GM21381 (cell line): ENCODE results near the gene ROCK2.

Experiments
- ATAC-seq: cut with Tn5 transposase; IDR thresholded peaks from one replicate; pipeline ENCODE4 v1.9.1; 2021; ENCODE audit warnings: mild to moderate bottlenecking, moderate library complexity; ENCODE audit not compliant: unreplicated experiment

Gene ROCK2

DNA sequence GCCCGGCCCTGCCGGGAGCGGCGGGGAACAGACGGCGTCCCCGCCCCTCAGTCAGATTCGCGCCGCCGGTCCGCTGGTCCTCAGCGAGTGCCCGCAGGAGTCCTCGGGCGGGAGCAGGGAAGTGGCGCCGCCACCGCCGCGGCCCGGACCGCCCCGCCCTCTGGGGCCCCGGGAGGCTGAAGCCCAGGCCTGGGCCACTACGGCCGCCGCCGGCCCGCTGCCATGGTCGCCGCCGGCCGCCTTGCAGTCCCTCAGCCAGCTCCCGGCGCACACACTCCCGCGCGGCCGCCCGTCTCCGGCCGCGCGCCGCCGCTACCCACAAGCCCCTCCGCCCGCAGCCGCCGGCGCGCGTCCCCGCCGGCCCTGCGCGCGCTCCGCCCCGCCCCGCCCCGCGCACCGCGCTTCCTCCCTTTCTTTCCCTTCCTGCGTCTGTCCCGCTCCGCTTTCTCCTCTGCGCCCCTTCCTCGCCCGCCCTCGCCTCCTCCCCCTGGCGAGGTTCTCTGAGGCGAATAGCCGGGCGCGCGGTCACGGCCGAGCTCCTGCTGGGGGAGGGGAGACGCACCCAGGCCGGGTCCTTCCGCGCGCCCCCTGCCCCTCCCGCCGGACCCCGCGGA lies at the start of gene ROCK2:
ROCK2 (minus strand) TSS at position 295 of the 614 bp plus-strand sequence. CDS start 500 bp downstream, outside the sequence.
- ATAC-seq = peak; percentile 63

- no peak for ATAC-seq
Measured at GRCh38 chr2:11393711-11394236, 49.3 kb upstream of the ROCK2 start.

- no peak for ATAC-seq
Measured at GRCh38 chr2:11391942-11392266, 47.5 kb upstream of the ROCK2 start.

GRCh38 chr2:11390399-11390658 lies 45.9 kb upstream of the ROCK2 start:
- ATAC-seq = no peak

DNA sequence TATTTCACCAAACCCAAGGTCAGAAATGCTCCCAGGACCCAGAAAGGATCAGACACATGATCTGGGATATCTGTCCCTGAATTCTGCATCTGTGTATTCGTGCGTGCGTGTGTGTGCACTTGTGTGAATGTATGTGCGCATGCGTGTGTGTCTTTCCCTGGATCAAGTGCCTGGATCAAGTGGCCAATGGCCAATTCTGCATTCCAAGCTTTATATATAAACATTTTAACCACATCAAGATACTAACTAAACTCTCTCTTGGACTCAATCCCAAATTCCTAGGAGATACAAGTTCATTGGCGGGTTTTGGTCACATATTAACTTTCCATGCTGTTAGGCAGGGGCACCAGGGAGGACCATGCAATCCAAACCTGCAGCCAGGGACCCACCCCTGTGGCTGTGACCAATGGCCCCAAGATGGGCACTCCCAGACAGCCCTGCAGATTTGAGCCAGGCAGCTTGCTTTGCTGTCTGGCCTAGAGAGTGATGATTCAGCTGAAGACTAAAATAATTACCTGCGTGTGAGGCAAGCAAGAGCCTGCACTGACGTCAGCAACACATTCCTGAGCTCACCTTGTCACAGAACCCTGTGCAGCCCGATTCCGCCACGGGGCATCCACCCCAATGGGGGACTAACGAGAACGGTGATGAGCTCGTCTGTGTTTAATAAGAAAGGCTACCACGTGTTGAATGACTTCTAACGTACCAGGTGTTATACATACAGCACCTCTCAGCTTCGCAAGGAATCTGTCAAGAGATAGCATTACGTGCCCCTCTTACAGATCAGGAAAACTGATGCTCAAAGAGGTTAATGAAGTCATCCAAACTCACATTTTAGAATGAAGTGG lies 45.3 kb upstream of the ROCK2 start:
- no peak for ATAC-seq

DNA sequence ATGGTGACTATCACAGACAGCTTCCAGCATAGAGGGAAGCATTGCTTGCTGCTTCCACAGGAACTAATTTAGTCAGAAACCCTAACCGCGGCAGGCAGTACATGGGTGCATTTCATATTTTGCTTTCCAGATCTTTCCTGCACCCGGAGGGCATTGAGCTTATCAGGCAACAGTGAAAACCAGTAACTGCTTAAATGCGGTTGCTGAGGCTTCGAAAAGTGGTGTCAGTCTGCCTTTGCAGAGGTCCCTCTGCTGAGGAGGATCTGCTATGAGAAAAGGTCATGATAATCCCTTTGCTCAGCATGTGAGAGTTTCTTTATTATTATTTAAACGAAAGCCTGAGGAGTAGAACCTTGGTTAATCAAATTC lies 44.6 kb upstream of the ROCK2 start:
- no peak for ATAC-seq

GRCh38 chr2:11388262-11389051 lies 44.0 kb upstream of the ROCK2 start:
- no peak for ATAC-seq

- ATAC-seq = no peak
Measured at GRCh38 chr2:11387843-11388242, 43.4 kb upstream of the ROCK2 start.

DNA sequence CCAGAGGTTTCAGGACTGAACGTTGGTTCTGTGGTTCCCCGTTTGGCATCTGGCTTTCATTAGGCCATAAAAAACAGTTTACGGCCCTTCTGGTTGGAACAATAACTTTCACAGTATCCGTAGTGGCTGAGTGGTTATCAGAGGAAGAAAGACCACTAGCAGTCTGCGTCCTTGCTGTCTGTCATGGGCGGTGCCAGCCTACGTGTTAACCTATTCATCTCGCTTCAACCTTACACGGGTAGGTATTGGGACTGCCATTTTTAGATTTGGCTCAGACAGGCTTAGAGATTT lies 42.6 kb upstream of the ROCK2 start:
- ATAC-seq = no peak

DNA sequence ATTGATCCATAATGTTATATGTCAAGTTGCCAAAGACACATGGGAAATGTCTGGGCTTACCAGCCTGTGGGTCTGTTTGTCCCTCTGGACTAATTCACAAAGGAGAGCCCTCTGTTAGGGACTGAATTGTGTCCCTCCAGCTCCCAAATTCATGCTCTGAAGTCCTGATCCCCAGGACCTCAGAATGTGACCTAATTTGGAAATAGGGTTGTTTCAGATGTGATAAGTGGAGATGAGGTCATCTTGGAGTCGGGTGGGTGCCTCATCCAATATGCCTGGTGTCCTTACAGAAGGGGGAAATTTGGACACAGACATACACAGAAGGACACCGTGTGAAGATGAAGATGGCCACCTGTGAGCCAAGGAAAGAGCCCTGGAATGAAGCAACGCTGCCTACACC lies 41.4 kb upstream of the ROCK2 start:
- no peak for ATAC-seq

GRCh38 chr2:11385216-11385615 lies 40.8 kb upstream of the ROCK2 start:
- no peak for ATAC-seq

DNA sequence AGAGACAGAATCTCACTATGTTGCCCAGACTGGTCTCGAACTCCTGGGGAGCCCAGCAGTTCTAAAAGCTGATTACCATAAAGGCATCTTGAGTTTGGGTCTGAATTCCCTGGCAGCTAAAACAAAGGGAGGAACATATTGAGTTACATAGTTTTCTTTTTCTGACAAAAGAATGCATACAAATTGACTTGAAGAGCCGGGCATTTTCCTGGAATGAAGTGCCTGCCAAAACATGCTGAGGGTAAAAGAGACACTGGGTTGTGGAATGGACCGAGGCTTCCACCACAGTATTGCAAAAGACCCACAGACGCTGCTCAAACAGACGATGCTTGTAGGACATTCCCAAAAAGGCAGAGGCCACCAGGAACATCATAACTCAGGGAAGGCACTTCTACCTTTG lies 35.1 kb upstream of the ROCK2 start:
- no peak for ATAC-seq

DNA sequence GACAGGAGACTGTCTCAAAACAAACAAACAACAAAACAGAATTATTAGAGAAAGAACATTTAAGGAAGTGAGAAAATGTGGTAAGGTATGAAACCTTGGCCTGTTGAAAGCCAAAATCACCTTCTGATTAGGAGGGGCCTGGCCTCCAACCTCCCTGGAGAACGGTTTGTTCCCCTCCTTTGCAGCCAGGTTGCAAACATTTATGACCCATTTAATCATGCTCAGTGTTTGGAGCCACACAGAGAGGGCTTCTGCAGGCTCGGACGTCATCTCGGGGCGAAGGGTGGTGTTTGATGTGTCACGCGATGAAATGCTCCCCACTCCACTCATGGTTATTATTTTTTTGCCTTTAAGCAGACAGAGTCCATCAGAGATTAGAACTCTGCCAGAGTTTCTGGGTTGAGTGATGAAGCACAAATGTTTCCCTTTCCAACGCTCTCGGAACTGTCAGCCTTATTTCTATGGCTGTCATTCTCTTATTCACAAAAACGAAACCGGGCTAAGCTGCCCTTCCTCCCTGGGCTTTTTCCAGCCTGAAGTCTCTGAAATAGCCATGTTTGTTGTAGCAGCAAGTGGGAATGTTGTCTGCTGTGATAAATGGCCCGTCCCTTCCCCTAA lies 33.6 kb upstream of the ROCK2 start:
- ATAC-seq = peak; percentile 83

DNA sequence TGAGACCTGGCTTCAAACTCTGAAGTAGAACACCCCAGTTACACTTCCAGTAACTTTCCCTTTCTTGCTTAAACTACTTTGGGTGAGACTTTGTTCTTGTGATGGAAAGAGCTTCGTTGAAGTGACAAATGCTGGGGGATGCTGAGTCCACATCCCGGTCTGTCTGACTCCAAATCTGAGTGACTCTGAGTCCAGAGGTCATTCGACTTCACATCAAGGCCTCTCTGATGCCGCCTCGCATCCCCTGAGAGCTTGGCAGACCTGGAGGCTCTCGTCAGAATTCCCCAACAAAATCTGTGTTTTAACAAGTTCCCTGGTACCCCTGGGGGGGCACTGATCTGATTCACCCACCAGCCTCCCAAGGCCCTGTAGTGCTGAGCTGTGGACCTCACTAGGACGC lies 31.6 kb upstream of the ROCK2 start:
- ATAC-seq = no peak

DNA sequence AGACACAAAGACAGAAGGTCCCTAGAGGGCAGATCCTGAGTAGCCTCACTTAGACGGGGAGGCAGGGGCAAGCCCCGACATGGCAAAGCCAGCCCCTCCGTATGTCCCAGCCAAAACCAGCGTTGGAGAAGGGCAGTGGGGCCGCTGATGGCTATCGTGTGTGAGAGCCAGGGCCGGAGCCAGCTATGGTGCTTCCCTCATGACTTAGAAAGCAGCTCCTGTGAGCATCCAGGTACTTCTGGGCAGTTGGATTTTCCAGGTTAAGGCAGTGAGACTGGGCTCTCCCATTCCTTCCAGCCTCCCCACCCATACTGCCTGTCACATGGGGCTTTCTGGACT lies 31.2 kb upstream of the ROCK2 start:
- no peak for ATAC-seq

DNA sequence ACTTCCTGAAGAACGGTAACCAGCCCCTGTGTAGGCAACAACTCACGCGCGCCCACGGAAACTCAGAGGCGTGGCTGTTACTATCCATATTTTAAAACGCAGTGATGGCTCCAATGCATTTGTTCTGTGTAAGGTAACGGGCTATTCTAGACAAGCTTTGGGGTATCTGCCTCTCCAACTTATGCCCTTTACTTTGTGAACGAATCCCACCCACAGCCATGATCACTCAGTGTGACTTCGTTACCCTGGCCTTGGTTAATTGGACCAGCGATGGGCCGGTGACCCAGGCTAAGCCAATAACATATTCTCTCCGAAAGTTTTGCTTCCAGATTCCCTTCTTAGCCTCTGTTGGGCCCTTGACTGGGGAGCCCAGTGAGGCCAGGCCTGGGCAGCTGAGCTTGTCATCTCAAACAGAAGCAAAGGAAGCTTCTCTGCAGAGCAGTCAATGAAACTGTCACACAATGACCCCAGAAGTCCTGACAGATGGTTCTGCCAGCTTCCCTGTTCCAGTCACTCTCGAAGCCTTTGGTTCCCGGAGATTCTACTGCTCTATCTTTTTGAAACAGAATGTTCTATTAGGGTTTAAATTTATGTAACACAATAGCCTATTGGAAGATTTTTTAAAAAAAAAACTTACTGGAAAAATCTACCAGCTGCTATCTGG lies 30.7 kb upstream of the ROCK2 start:
- no peak for ATAC-seq

- ATAC-seq = no peak
Measured at GRCh38 chr2:11373096-11373495, 28.7 kb upstream of the ROCK2 start.

GRCh38 chr2:11371092-11371937 lies 26.9 kb upstream of the ROCK2 start:
- ATAC-seq = no peak

GRCh38 chr2:11370377-11371091 lies 26.1 kb upstream of the ROCK2 start:
- ATAC-seq = no peak

GRCh38 chr2:11368059-11368572 lies 23.7 kb upstream of the ROCK2 start:
- no peak for ATAC-seq
